WTC11 (cell line): ENCODE results near the gene TRIM5.

Experiments
- NFE2L1 ChIP-seq: sonication (generic); formaldehyde crosslinking; IDR thresholded peaks from 2 replicates; pipeline ENCODE4 v1.8.1; 2023; ENCODE audit warnings: missing genetic modification reagents
- NR2C2 ChIP-seq: sonication (generic); formaldehyde crosslinking; IDR thresholded peaks from 2 replicates; pipeline ENCODE4 v1.8.0; 2022; ENCODE audit warnings: mild to moderate bottlenecking, missing genetic modification reagents
- SP1 ChIP-seq: sonication (generic); formaldehyde crosslinking; conservative IDR thresholded peaks from 2 replicates; pipeline ENCODE4 v1.8.1; 2022; ENCODE audit warnings: missing genetic modification reagents
- TEAD4 ChIP-seq: sonication (generic); formaldehyde crosslinking; IDR thresholded peaks from 2 replicates; pipeline ENCODE4 v1.8.0; 2022; ENCODE audit warnings: mild to moderate bottlenecking, missing genetic modification reagents
- USF1 ChIP-seq: sonication (generic); formaldehyde crosslinking; IDR thresholded peaks from 2 replicates; pipeline ENCODE4 v1.8.0; 2022; ENCODE audit warnings: mild to moderate bottlenecking, missing genetic modification reagents
- TF ChIP-seq, protein P1 (sequence below): sonication (generic); formaldehyde crosslinking; IDR thresholded peaks from 2 replicates; pipeline ENCODE4 v1.8.0; 2022; ENCODE audit warnings: mild to moderate bottlenecking, missing genetic modification reagents
- TF ChIP-seq, protein P2 (sequence below): fragments of 200-600 bp; IDR thresholded peaks from 2 replicates; pipeline ENCODE4 v1.8.0; 2022; ENCODE audit warnings: antibody characterized with exemption
- TF ChIP-seq, protein P3 (sequence below): sonication (generic); formaldehyde crosslinking; IDR thresholded peaks from 2 replicates; pipeline ENCODE4 v1.8.0; 2022; ENCODE audit warnings: mild to moderate bottlenecking, missing genetic modification reagents
- TF ChIP-seq, protein P4 (sequence below): sonication (generic); formaldehyde crosslinking; IDR thresholded peaks from 2 replicates; pipeline ENCODE4 v1.8.1; 2023; ENCODE audit warnings: mild to moderate bottlenecking, missing genetic modification reagents, moderate library complexity

DNA sequence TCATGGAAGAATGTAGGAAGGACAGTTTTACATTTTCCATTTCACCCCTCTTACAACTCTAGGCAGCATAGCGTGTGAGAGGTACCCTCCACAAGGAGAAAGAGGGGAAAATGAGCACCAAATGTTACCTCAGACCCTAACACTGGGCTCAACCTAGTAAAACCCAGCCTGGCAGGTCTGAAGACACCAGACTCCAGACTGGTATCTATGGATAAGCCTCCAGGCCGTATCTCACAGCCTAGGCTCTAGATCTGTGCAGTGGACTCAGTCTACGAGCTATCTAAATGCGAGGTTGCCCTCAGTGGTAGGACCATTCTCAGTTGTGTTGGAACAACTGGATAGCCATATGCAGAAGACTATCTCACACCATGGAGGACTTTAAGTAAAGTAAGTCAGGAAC lies 10.5 kb downstream of the TRIM5 start:
- no peak for TF ChIP-seq NR2C2 (CRISPR knock-in tag)
- no peak for TF ChIP-seq SP1 (CRISPR knock-in tag)
- TF ChIP-seq USF1 (CRISPR knock-in tag) = no peak
- TF ChIP-seq, protein P1, sequence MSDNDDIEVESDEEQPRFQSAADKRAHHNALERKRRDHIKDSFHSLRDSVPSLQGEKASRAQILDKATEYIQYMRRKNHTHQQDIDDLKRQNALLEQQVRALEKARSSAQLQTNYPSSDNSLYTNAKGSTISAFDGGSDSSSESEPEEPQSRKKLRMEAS (CRISPR knock-in tag) = no peak
- TF ChIP-seq, protein P2, sequence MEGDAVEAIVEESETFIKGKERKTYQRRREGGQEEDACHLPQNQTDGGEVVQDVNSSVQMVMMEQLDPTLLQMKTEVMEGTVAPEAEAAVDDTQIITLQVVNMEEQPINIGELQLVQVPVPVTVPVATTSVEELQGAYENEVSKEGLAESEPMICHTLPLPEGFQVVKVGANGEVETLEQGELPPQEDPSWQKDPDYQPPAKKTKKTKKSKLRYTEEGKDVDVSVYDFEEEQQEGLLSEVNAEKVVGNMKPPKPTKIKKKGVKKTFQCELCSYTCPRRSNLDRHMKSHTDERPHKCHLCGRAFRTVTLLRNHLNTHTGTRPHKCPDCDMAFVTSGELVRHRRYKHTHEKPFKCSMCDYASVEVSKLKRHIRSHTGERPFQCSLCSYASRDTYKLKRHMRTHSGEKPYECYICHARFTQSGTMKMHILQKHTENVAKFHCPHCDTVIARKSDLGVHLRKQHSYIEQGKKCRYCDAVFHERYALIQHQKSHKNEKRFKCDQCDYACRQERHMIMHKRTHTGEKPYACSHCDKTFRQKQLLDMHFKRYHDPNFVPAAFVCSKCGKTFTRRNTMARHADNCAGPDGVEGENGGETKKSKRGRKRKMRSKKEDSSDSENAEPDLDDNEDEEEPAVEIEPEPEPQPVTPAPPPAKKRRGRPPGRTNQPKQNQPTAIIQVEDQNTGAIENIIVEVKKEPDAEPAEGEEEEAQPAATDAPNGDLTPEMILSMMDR = no peak
- TF ChIP-seq, protein P3, sequence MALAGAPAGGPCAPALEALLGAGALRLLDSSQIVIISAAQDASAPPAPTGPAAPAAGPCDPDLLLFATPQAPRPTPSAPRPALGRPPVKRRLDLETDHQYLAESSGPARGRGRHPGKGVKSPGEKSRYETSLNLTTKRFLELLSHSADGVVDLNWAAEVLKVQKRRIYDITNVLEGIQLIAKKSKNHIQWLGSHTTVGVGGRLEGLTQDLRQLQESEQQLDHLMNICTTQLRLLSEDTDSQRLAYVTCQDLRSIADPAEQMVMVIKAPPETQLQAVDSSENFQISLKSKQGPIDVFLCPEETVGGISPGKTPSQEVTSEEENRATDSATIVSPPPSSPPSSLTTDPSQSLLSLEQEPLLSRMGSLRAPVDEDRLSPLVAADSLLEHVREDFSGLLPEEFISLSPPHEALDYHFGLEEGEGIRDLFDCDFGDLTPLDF (CRISPR knock-in tag) = no peak
- no peak for TF ChIP-seq TEAD4 (CRISPR knock-in tag)
- no peak for TF ChIP-seq NFE2L1 (CRISPR knock-in tag)
- TF ChIP-seq, protein P4, sequence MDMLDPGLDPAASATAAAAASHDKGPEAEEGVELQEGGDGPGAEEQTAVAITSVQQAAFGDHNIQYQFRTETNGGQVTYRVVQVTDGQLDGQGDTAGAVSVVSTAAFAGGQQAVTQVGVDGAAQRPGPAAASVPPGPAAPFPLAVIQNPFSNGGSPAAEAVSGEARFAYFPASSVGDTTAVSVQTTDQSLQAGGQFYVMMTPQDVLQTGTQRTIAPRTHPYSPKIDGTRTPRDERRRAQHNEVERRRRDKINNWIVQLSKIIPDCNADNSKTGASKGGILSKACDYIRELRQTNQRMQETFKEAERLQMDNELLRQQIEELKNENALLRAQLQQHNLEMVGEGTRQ = no peak
